Parathyroid adenoma (tissue), 2 donors: ENCODE measurements around the gene CBL.
A peak's percentile ranks its signal among the peaks of the same experiment; 100 is the strongest.

Source experiments
- H2AFZ ChIP-seq: fragments of 300-600 bp; sonication (generic); one replicate; pipeline ENCODE4 v1.7.0; 2017; ENCODE audit warnings: antibody characterized with exemption, mild to moderate bottlenecking
- H3K27ac ChIP-seq: fragments of 300-600 bp; sonication (generic); one replicate; pipeline ENCODE4 v1.7.0; 2017
- H3K27me3 ChIP-seq: fragments of 300-600 bp; sonication (generic); one replicate; pipeline ENCODE4 v1.7.0; 2017; ENCODE audit warnings: low read length; ENCODE audit not compliant: control insufficient read depth, insufficient read depth
- H3K36me3 ChIP-seq: fragments of 300-600 bp; sonication (generic); one replicate; pipeline ENCODE4 v1.7.0; 2017; ENCODE audit warnings: low read length; ENCODE audit not compliant: control insufficient read depth, insufficient read depth
- H3K4me1 ChIP-seq: fragments of 300-600 bp; sonication (generic); one replicate; pipeline ENCODE4 v1.7.0; 2017; ENCODE audit warnings: control low read depth
- H3K4me2 ChIP-seq: fragments of 300-600 bp; sonication (generic); one replicate; pipeline ENCODE4 v1.7.0; 2017; ENCODE audit warnings: low read length
- H3K4me3 ChIP-seq: fragments of 300-600 bp; sonication (generic); one replicate; pipeline ENCODE4 v1.7.0; 2017; ENCODE audit warnings: low read depth, low read length
- H3K79me2 ChIP-seq: fragments of 300-600 bp; sonication (generic); one replicate; pipeline ENCODE4 v1.7.0; 2017; ENCODE audit warnings: control low read depth
- H3K9ac ChIP-seq: fragments of 300-600 bp; sonication (generic); one replicate; pipeline ENCODE4 v1.7.0; 2017; ENCODE audit warnings: mild to moderate bottlenecking
- H3K9me3 ChIP-seq: fragments of 300-600 bp; sonication (generic); one replicate; pipeline ENCODE4 v1.7.0; 2017; ENCODE audit warnings: low read length; ENCODE audit not compliant: control insufficient read depth
- CTCF ChIP-seq: fragments of 300-600 bp; sonication (generic); IDR thresholded peaks from one replicate; pipeline ENCODE4 v1.7.0; 2017; ENCODE audit warnings: antibody characterized with exemption, mild to moderate bottlenecking
- donor health status: primary hyperparathyroidism.

The CBL gene

GRCh38 chr11:119205574-119206510 is at the start of gene CBL:
Gene CBL, plus strand, starts transcription at chr11:119206339. Its CDS starts 79 bp downstream, at chr11:119206418.
- peaks cover 2% of the 10 kb centered on the region for H3K79me2 ChIP-seq
- H3K4me1 ChIP-seq, result no peaks in the 10 kb centered on the region
- peak within 1 kb of the TSS; percentile 71 for H3K4me3 ChIP-seq
- peak within 1 kb of the TSS; percentile 86 for H3K27ac ChIP-seq
- TF ChIP-seq CTCF, result peak; percentile 77
- H3K9ac ChIP-seq, result peak within 1 kb of the TSS; percentile 37
- H3K36me3 ChIP-seq, result no peaks in the 10 kb centered on the region
- H3K9me3 ChIP-seq, result no peaks in the 10 kb centered on the region
- no peaks in the 10 kb centered on the region for H3K27me3 ChIP-seq
- H2AFZ ChIP-seq, result peak within 1 kb of the TSS; percentile 87
- peak within 1 kb of the TSS; percentile 83 for H3K4me2 ChIP-seq

GRCh38 chr11:119156496-119156895 is 49.6 kb upstream of the CBL start:
- Histone ChIP-seq H3K27me3 (no peaks in the 10 kb centered on the region), H3K4me1 (peaks cover 2% of the 10 kb centered on the region), H3K9me3 (no peaks in the 10 kb centered on the region), H3K79me2 (no peaks in the 10 kb centered on the region), H3K4me3 (no peak overlapping the region), H3K27ac (no peak overlapping the region), H3K36me3 (no peaks in the 10 kb centered on the region), H3K9ac (no peak overlapping the region), H2AFZ (no peak overlapping the region), H3K4me2 (no peak overlapping the region)
- TF ChIP-seq CTCF, result no peak

- H3K4me1 ChIP-seq, result peaks cover 2% of the 10 kb centered on the region
- H3K9ac ChIP-seq, result no peak overlapping the region
- H3K4me2 ChIP-seq, result no peak overlapping the region
- no peak for TF ChIP-seq CTCF
- H3K9me3 ChIP-seq, result no peaks in the 10 kb centered on the region
- H3K4me3 ChIP-seq, result no peak overlapping the region
- no peaks in the 10 kb centered on the region for H3K79me2 ChIP-seq
- H2AFZ ChIP-seq, result no peak overlapping the region
- H3K27me3 ChIP-seq, result no peaks in the 10 kb centered on the region
- no peak overlapping the region for H3K27ac ChIP-seq
- no peaks in the 10 kb centered on the region for H3K36me3 ChIP-seq
Measured at GRCh38 chr11:119157063-119157462, 49.1 kb upstream of the CBL start.

GRCh38 chr11:119158467-119158866 is 47.7 kb upstream of the CBL start:
- Histone ChIP-seq H3K9ac (no peak overlapping the region), H3K79me2 (no peaks in the 10 kb centered on the region), H3K4me1 (peaks cover 2% of the 10 kb centered on the region), H3K4me3 (no peak overlapping the region), H3K36me3 (no peaks in the 10 kb centered on the region), H3K4me2 (no peak overlapping the region), H3K9me3 (no peaks in the 10 kb centered on the region), H3K27ac (no peak overlapping the region), H2AFZ (no peak overlapping the region), H3K27me3 (no peaks in the 10 kb centered on the region)
- no peak for TF ChIP-seq CTCF
